Common myeloid progenitor, CD34-positive (primary cell): ENCODE data around the gene TMEM120B.

Experiments used
- CTCF ChIA-PET: fragments of 350-600 bp; sonication (Branson Sonifier 250); formaldehyde crosslinking; loops from one replicate; lab custom pipeline; 2021; ENCODE audit warnings: antibody characterized with exemption; lab: Charles Lee
- POLR2A ChIA-PET: fragments of 350-600 bp; sonication (Branson Sonifier 250); formaldehyde crosslinking; loops from one replicate; lab custom pipeline; 2021; ENCODE audit warnings: antibody characterized with exemption; lab: Charles Lee
- DNase-seq, 3 donors: peaks; one replicate each; pipeline versions ENCODE4 v3.0.0 to v3.0.0-alpha.2; 2013
- H3K27ac ChIP-seq, 2 experiments: 1 replicate in 1 of 2; 2 replicates in 1 of 2; pipeline ENCODE4 v1.7.0; 2013; ENCODE audit warnings: inconsistent platforms in 2 of 2, low read length in 2 of 2, mild to moderate bottlenecking in 2 of 2, low read depth in 1 of 2, moderate library complexity in 1 of 2; ENCODE audit not compliant: severe bottlenecking in 2 of 2, insufficient read depth in 1 of 2, poor library complexity in 1 of 2
- H3K27me3 ChIP-seq, 5 experiments: replicated peaks in 2 of 5; 1 replicate in 3 of 5; 2 replicates in 2 of 5; pipeline versions ENCODE4 v1.6.1 to v1.7.0; 2013; ENCODE audit warnings: low read length in 4 of 5, mild to moderate bottlenecking in 2 of 5, moderate library complexity in 2 of 5, inconsistent platforms in 1 of 5; ENCODE audit not compliant: insufficient read depth in 5 of 5, control insufficient read depth in 4 of 5
- H3K36me3 ChIP-seq, 4 experiments: 1 replicate in 2 of 4; 2 replicates in 2 of 4; pipeline versions ENCODE4 v1.6.1 to v1.7.0; 2013; ENCODE audit warnings: low read length in 3 of 4, control low read depth in 1 of 4, mild to moderate bottlenecking in 1 of 4; ENCODE audit not compliant: control insufficient read depth in 4 of 4, insufficient read depth in 4 of 4
- H3K4me1 ChIP-seq, 4 experiments: 1 replicate in 3 of 4; 2 replicates in 1 of 4; pipeline versions ENCODE4 v1.6.1 to v1.7.1; 2013; ENCODE audit warnings: low read length in 3 of 4, mild to moderate bottlenecking in 3 of 4, control low read depth in 1 of 4, inconsistent platforms in 1 of 4, moderate library complexity in 1 of 4; ENCODE audit not compliant: control insufficient read depth in 4 of 4, insufficient read depth in 4 of 4; ENCODE audit errors: control extremely low read depth in 1 of 4
- H3K4me3 ChIP-seq, 7 experiments: 1 replicate in 4 of 7; 2 replicates in 3 of 7; pipeline versions ENCODE4 v1.5.1 to v1.7.0; 2013; ENCODE audit warnings: mild to moderate bottlenecking in 7 of 7, low read length in 6 of 7, moderate library complexity in 6 of 7, inconsistent platforms in 2 of 7, low read depth in 2 of 7, control low read depth in 1 of 7; ENCODE audit not compliant: insufficient read depth in 4 of 7, control insufficient read depth in 1 of 7; ENCODE audit errors: extremely low read depth in 1 of 7
- H3K9me3 ChIP-seq, 5 experiments: 1 replicate in 4 of 5; 2 replicates in 1 of 5; pipeline versions ENCODE4 v1.6.1 to v1.7.1; 2013; ENCODE audit warnings: low read length in 4 of 5, mild to moderate bottlenecking in 2 of 5, inconsistent platforms in 1 of 5, low read depth in 1 of 5, moderate library complexity in 1 of 5; ENCODE audit not compliant: control insufficient read depth in 4 of 5, insufficient read depth in 2 of 5; ENCODE audit errors: control extremely low read depth in 1 of 5
- WGBS: methylation state at CpG from one replicate; pipeline ENCODE4 v1.1.5; 2013; ENCODE audit not compliant: insufficient coverage; 5-methylcytosine and 5-hydroxymethylcytosine counted together

Gene TMEM120B

GRCh38 chr12:121794534-121795033, 82.0 kb downstream of the TMEM120B start:
- Histone ChIP-seq H3K27ac (peak overlapping the region in 1 of 2 experiments; percentile 69), H3K4me3 (peak overlapping the region in 6 of 7 experiments; percentile 11 to 85 (median 46)), H3K4me1 (peaks cover 13 to 80% (median 76%) of the 10 kb centered on the region in 4 experiments), H3K27me3 (no peaks in the 10 kb centered on the region), H3K9me3 (no peaks in the 10 kb centered on the region), H3K36me3 (peaks cover 0 to 51% (median 17%) of the 10 kb centered on the region in 4 experiments)
- WGBS = 6% methylated on average over 13 of the region's 13 CpGs
- CTCF ChIA-PET = interaction anchor here (0.5 to 12.8 kb wide), 38 partner anchors 13 to 235 kb away, joined by 3 to 462 read pairs (median 4); partner anchors contain the start of genes CFAP251, HPD, PSMD9 and SETD1B
- POLR2A ChIA-PET = interaction anchor here (0.5 to 5.2 kb wide), 11 partner anchors 8 to 82 kb away, joined by 3 to 49 read pairs (median 4); partner anchors contain the start of genes SETD1B and TMEM120B
- DNase-seq = no peak

GRCh38 chr12:121795034-121795968, 82.7 kb downstream of the TMEM120B start:
- Histone ChIP-seq H3K27me3 (no peaks in the 10 kb centered on the region), H3K4me3 (peak overlapping the region in 4 of 7 experiments; percentile 42 to 85 (median 63)), H3K27ac (peak overlapping the region in 1 of 2 experiments; percentile 69), H3K4me1 (peaks cover 13 to 77% (median 71%) of the 10 kb centered on the region in 4 experiments), H3K9me3 (no peaks in the 10 kb centered on the region), H3K36me3 (peaks cover 0 to 50% (median 17%) of the 10 kb centered on the region in 4 experiments)
- CTCF ChIA-PET = interaction anchor here (0.5 to 12.8 kb wide), 34 partner anchors 7 to 234 kb away, joined by 3 to 462 read pairs (median 4); partner anchors contain the start of genes CFAP251, HPD, PSMD9 and SETD1B
- DNase-seq = peak; percentile 83 to 88 (median 88)
- POLR2A ChIA-PET = interaction anchor here (0.5 to 5.2 kb wide), 11 partner anchors 8 to 93 kb away, joined by 3 to 49 read pairs (median 4); partner anchors contain the start of genes PSMD9, SETD1B and TMEM120B
- 55% methylated on average over 14 of the region's 15 CpGs for WGBS

GRCh38 chr12:121796855-121797751, 84.6 kb downstream of the TMEM120B start:
- H3K36me3 ChIP-seq = peaks cover 0 to 41% (median 17%) of the 10 kb centered on the region in 4 experiments
- no peaks in the 10 kb centered on the region for H3K9me3 ChIP-seq
- CTCF ChIA-PET = interaction anchor here (1.1 to 12.8 kb wide), 14 partner anchors 7 to 120 kb away, joined by 3 to 462 read pairs (median 20); partner anchors contain the start of genes PSMD9 and SETD1B
- H3K27me3 ChIP-seq = no peaks in the 10 kb centered on the region
- H3K4me1 ChIP-seq = peaks cover 10 to 71% (median 62%) of the 10 kb centered on the region in 4 experiments
- no peak for DNase-seq
- H3K4me3 ChIP-seq = no peak overlapping the region
- 90% methylated on average over 23 of the region's 39 CpGs for WGBS
- POLR2A ChIA-PET = interaction anchor here (0.6 to 5.2 kb wide), 4 partner anchors 8 to 92 kb away, joined by 3 to 34 read pairs (median 4); no protein-coding TSS in a partner anchor
- H3K27ac ChIP-seq = peak overlapping the region in 1 of 2 experiments; percentile 67

DNA sequence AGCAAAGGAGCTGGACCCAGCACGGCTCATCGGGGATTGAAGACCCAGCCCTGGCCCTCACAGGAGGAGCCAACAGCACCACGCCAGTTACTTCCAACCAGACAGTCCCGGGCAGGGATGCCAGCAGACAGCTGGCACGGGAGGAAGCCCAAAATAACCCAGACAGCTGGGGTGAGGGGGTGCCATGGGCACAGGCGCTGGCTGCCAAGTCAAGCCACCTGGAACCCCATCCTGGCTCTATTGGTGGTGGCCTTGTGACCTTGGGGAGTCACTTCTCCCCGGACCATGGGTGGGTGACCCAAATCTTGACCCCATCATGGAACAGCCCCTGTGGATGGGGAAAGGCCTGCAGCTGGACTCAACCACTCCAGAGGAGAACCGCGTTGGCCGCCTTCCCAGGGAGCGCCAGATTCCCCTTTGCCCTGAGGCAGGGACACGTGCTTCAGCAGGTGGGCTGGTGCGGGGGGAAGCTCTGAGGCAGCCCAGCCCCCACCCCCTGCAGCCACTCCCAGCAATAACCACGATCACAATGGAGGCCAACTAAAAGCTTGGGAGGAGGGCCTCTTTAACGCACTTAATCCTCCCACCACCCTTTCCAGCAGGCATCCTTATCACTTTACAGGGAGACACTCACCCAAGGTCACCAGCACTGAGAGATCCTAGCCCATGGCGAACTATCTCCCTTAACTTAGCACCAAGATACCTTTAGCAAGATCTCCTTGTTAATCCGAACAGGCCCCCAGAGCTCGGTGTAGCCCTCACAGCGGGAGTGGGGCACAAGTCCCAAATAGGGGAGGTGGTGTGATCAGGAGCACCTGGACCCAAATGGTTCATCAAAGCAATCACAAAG, 85.6 kb downstream of the TMEM120B start:
- WGBS = 74% methylated on average over 12 of the region's 19 CpGs
- Histone ChIP-seq H3K4me3 (peak overlapping the region in 2 of 7 experiments; percentile 19 to 56), H3K27me3 (no peaks in the 10 kb centered on the region), H3K4me1 (peaks cover 15 to 64% (median 56%) of the 10 kb centered on the region in 4 experiments), H3K9me3 (no peaks in the 10 kb centered on the region), H3K27ac (peak overlapping the region in 1 of 2 experiments; percentile 67), H3K36me3 (peaks cover 0 to 36% (median 17%) of the 10 kb centered on the region in 4 experiments)
- ChIA-PET CTCF (interaction anchor here (0.6 to 12.8 kb wide), 12 partner anchors 8 to 230 kb away, joined by 3 to 462 read pairs (median 4); partner anchors contain the start of genes CFAP251, PSMD9 and SETD1B), POLR2A (interaction anchor here (0.7 to 1.5 kb wide), 3 partner anchors 9 to 13 kb away, joined by 3 to 8 read pairs (median 3); no protein-coding TSS in a partner anchor)
- DNase-seq = no peak

DNA sequence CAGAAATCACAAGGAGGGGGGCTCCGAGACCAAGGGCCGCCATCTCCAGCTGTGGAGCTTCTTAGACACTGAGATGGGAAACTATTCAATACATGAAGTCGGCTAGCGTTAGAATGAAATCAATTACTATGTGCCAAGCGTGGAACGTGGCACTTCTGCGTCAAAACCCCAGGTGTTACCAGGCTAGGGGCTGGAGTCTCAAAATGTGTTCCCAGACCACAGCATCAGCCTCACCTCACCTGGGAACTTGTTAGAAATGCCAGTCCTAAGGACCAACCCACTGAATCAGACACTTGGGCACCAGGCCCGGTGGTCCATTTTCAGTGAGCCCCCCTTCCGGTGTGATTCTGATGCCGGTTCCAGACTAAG, 86.2 kb downstream of the TMEM120B start:
- H3K9me3 ChIP-seq = no peaks in the 10 kb centered on the region
- POLR2A ChIA-PET = interaction anchor here (0.9 to 1.5 kb wide), 2 partner anchors 11 to 13 kb away, joined by 3 to 8 read pairs; no protein-coding TSS in a partner anchor
- H3K4me1 ChIP-seq = peaks cover 15 to 60% (median 53%) of the 10 kb centered on the region in 4 experiments
- no peaks in the 10 kb centered on the region for H3K27me3 ChIP-seq
- WGBS = 91% methylated on average over 10 of the region's 10 CpGs
- peak overlapping the region in 5 of 7 experiments; percentile 33 to 92 (median 57) for H3K4me3 ChIP-seq
- no peak for DNase-seq
- peak overlapping the region in 1 of 2 experiments; percentile 67 for H3K27ac ChIP-seq
- peaks cover 0 to 36% (median 17%) of the 10 kb centered on the region in 4 experiments for H3K36me3 ChIP-seq
- CTCF ChIA-PET = interaction anchor here (0.6 to 12.8 kb wide), 9 partner anchors 9 to 229 kb away, joined by 3 to 462 read pairs (median 5); partner anchors contain the start of genes CFAP251, PSMD9 and SETD1B
